ENCODE data around the gene IHH. TPM values are rescaled to one million over a fixed set of nuclear protein-coding genes. Genes with fewer than 3 reads are reported as not detected.

The IHH gene
- polyA plus RNA-seq (2011; rRNA removed) (0.04 TPM in 1 of 2 replicates, not detected in the other), polyA minus RNA-seq (2011; rRNA and poly(A)+ RNA removed) (not detected in 2 replicates)

DNA sequence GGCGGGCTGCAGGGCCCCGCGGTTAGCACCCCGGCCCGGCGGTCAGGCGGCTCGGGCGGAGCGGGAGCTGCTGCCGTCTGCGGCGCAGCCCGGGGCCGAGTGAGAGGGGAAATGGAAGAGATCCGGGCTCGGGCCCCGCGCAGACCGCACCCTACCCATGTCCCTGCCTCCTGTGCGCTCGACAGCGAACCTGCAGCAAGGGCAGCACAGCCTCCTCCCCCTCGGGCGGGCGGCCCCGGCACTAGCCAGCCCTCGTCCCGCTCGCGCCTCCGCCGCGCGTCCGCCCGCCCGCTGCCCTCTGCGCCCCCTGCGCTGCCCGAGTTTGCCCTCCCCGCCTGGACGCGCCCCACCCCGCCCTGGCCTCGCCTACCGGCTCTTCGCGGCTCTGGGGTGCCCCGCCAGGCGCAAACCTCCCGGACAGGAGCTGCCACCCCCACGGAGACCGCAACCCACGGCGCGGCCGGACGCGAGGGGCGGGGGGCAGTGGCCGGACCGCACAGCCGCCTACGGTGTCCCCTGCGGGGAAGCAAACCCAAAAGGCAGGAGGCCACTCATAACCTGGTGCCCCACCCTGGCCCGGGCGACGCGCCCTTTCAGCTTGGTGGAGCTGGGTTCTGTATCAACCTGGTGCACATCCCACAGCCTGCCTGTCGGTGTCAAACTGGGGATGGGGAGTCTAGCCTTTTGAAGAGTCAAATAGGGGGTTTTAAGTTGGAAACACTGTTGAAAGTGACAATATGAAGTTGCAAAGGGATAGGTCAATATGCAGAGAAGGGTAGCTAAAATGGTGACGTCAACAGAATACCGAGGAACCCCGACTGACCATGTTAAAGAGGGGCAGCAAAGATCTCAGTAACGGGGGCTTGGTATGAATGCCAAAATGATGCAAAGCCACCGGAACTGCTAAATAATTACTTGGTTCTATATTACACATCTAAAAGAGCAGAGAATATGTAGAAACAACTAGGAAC lies at the start of gene IHH:
TSS of gene IHH (minus strand) at position 101 of the 971 bp plus-strand sequence. CDS start 454 bp downstream, outside the sequence.
- ChIA-PET CTCF (interaction anchor here (0.6 to 11.6 kb wide), 4 partner anchors 12 to 415 kb away, joined by 3 to 180 read pairs (median 82); no protein-coding TSS in a partner anchor), POLR2A (no interaction called here)
- Histone ChIP-seq H3K4me3 (ENCODE audit: low read depth, low read length) (no peak within 1 kb of the TSS), H3K27me3 (ENCODE audit: control insufficient read depth, insufficient read depth, low read length) (peaks cover 68% of the 10 kb centered on the region), H3K9me3 (ENCODE audit: control insufficient read depth, insufficient read depth, low read length) (no peaks in the 10 kb centered on the region; the same call in 1 of the 2 replicates), H3K27ac (ENCODE audit: low read depth, low read length) (no peak within 1 kb of the TSS)
- no peak for DNase-seq (ENCODE audit: low read depth, low spot score)
- TF ChIP-seq, protein P1, sequence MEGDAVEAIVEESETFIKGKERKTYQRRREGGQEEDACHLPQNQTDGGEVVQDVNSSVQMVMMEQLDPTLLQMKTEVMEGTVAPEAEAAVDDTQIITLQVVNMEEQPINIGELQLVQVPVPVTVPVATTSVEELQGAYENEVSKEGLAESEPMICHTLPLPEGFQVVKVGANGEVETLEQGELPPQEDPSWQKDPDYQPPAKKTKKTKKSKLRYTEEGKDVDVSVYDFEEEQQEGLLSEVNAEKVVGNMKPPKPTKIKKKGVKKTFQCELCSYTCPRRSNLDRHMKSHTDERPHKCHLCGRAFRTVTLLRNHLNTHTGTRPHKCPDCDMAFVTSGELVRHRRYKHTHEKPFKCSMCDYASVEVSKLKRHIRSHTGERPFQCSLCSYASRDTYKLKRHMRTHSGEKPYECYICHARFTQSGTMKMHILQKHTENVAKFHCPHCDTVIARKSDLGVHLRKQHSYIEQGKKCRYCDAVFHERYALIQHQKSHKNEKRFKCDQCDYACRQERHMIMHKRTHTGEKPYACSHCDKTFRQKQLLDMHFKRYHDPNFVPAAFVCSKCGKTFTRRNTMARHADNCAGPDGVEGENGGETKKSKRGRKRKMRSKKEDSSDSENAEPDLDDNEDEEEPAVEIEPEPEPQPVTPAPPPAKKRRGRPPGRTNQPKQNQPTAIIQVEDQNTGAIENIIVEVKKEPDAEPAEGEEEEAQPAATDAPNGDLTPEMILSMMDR (IDR thresholded peaks at IDR 0.05; ENCODE audit: low read depth, low read length), result no peak

DNA sequence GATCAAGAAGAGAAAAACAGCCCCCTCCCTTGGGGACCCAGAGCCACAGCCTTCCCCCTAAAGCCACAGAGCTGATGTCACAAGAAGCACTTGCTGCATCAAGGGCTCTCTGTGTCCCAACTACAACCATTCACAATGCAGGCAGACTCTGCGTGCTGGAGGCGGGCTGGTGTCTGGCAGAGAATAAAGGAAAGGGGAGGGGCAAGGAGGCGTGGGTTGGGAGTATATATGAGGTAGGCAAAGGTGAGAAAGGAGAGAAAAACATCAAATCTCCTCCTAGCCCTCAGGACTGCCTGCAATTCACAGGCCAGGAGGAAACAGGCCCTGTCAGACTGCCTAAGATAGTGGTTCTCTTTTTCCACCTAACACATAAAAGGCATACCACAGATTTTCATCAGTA lies 48.8 kb upstream of the IHH start:
- DNase-seq (ENCODE audit: low read depth, low spot score), result no peak
- no peaks in the 10 kb centered on the region for H3K9me3 ChIP-seq (ENCODE audit: control insufficient read depth, insufficient read depth, low read length)
- ChIA-PET CTCF (interaction anchor here (1.1 to 2.5 kb wide), 3 partner anchors 10 to 80 kb away, joined by 3 to 13 read pairs (median 5); no protein-coding TSS in a partner anchor), POLR2A (no interaction called here)
- TF ChIP-seq, protein P1 (IDR thresholded peaks at IDR 0.05; ENCODE audit: low read depth, low read length), result no peak
- H3K27me3 ChIP-seq (ENCODE audit: control insufficient read depth, insufficient read depth, low read length), result no peaks in the 10 kb centered on the region
- no peak overlapping the region for H3K4me3 ChIP-seq (ENCODE audit: low read depth, low read length)
- H3K27ac ChIP-seq (ENCODE audit: low read depth, low read length), result no peak overlapping the region

DNA sequence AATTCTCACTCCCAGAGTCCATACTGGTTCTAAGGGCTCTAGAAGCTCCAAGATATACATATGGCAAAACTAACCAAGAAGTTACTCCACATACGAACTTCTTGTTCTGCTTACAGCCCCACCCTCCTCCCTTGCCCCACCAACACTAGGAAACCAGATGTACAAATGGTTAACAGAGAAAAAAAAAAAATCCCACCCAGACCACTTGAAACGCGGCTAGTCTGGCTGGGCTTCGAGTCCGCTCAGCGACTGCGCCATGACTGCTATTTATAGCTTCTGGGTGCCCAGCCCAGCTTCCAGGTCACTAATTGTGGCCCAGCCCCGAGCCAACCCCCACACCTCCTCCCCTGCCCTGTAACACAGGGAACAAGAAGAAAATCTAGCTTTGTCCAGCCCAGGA lies 47.0 kb upstream of the IHH start:
- no peak for DNase-seq (ENCODE audit: low read depth, low spot score)
- TF ChIP-seq, protein P1 (IDR thresholded peaks at IDR 0.05; ENCODE audit: low read depth, low read length), result no peak
- H3K27ac ChIP-seq (ENCODE audit: low read depth, low read length), result no peak overlapping the region
- POLR2A ChIA-PET, result no interaction called here
- CTCF ChIA-PET, result interaction anchor here (0.8 to 4.9 kb wide), 4 partner anchors 12 to 128 kb away, joined by 3 to 29 read pairs (median 6); no protein-coding TSS in a partner anchor
- H3K9me3 ChIP-seq (ENCODE audit: control insufficient read depth, insufficient read depth, low read length), result no peaks in the 10 kb centered on the region
- no peaks in the 10 kb centered on the region for H3K27me3 ChIP-seq (ENCODE audit: control insufficient read depth, insufficient read depth, low read length)
- no peak overlapping the region for H3K4me3 ChIP-seq (ENCODE audit: low read depth, low read length)

DNA sequence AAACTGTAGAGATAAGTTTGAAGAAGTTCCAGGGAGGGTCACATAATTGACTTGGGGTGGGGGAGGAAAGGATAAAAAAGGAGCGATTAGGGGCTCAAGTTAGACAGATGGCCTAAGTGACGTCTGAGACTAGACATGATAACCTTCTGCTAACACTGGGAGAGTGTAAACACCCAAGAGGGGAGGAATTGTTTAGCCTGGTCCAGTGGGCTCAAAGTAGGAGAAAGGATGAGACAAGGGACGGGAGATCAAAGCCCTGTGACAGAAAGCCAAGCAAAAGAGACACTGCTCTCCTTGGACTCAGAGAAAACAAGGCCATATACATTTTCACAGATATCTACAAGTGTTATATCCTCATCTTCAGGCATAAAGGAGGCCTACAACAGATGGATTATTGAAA lies 45.5 kb upstream of the IHH start:
- CTCF ChIA-PET, result interaction anchor here (1.4 to 4.9 kb wide), 4 partner anchors 13 to 48 kb away, joined by 3 to 29 read pairs (median 6); no protein-coding TSS in a partner anchor
- Histone ChIP-seq H3K9me3 (ENCODE audit: control insufficient read depth, insufficient read depth, low read length) (no peaks in the 10 kb centered on the region), H3K27ac (ENCODE audit: low read depth, low read length) (no peak overlapping the region), H3K27me3 (ENCODE audit: control insufficient read depth, insufficient read depth, low read length) (no peaks in the 10 kb centered on the region), H3K4me3 (ENCODE audit: low read depth, low read length) (no peak overlapping the region)
- TF ChIP-seq, protein P1 (IDR thresholded peaks at IDR 0.05; ENCODE audit: low read depth, low read length), result no peak
- POLR2A ChIA-PET, result no interaction called here
- DNase-seq (ENCODE audit: low read depth, low spot score), result no peak

Measured in AG04450 (cell line).